Measurements from ENCODE around the gene MRPS6.

The MRPS6 gene

GRCh38 chr21:34135330-34135729 is 62.0 kb downstream of the MRPS6 start:
- DNase-seq = no peak

- DNase-seq = no peak
Measured at GRCh38 chr21:34141373-34141772, 68.0 kb downstream of the MRPS6 start.

GRCh38 chr21:34143685-34144182 is 70.4 kb downstream of the MRPS6 start:
- DNase-seq = no peak

GRCh38 chr21:34144224-34144623 is 70.8 kb downstream of the MRPS6 start:
- no peak for DNase-seq

GRCh38 chr21:34147792-34148418 is 74.5 kb downstream of the MRPS6 start:
- no peak for DNase-seq

GRCh38 chr21:34148419-34148804 is 75.0 kb downstream of the MRPS6 start:
- no peak for DNase-seq

- no peak for DNase-seq
Measured at GRCh38 chr21:34148826-34149558, 75.6 kb downstream of the MRPS6 start.

- DNase-seq = no peak
Measured at GRCh38 chr21:34152500-34152899, 79.1 kb downstream of the MRPS6 start.

GRCh38 chr21:34154878-34155277 is 81.5 kb downstream of the MRPS6 start:
- no peak for DNase-seq

GRCh38 chr21:34156957-34157356 is 83.6 kb downstream of the MRPS6 start:
- no peak for DNase-seq

GRCh38 chr21:34157521-34157920 is 84.1 kb downstream of the MRPS6 start:
- DNase-seq = no peak

- no peak for DNase-seq
Measured at GRCh38 chr21:34158866-34159835, 85.8 kb downstream of the MRPS6 start.

GRCh38 chr21:34166468-34166867 is 93.1 kb downstream of the MRPS6 start:
- no peak for DNase-seq

GRCh38 chr21:34170886-34171285 is 97.5 kb downstream of the MRPS6 start:
- no peak for DNase-seq

- no peak for DNase-seq
Measured at GRCh38 chr21:34174470-34174869, 101.1 kb downstream of the MRPS6 start.

GRCh38 chr21:34176448-34176847 is 103.1 kb downstream of the MRPS6 start:
- no peak for DNase-seq

GRCh38 chr21:34177919-34178567 is 104.7 kb downstream of the MRPS6 start:
- DNase-seq = no peak

GRCh38 chr21:34179204-34179935 is 106.0 kb downstream of the MRPS6 start:
- no peak for DNase-seq

- DNase-seq = no peak
Measured at GRCh38 chr21:34180407-34180806, 107.0 kb downstream of the MRPS6 start.

- no peak for DNase-seq
Measured at GRCh38 chr21:34180826-34181359, 107.5 kb downstream of the MRPS6 start.

- DNase-seq = no peak
Measured at GRCh38 chr21:34181431-34182039, 108.2 kb downstream of the MRPS6 start.
